RWPE1 (cell line): ENCODE results near the gene TARBP2.

Source experiments
- CTCF ChIA-PET: fragments of 350-600 bp; sonication (Branson Sonifier 250); formaldehyde crosslinking; extraction: SDS; loops from one replicate; lab custom pipeline; 2021; lab: Yijun Ruan, JAX
- POLR2A ChIA-PET: fragments of 400-600 bp; formaldehyde crosslinking; extraction: SDS; loops from one replicate; lab custom pipeline; 2020; ENCODE audit warnings: antibody characterized with exemption; ENCODE audit not compliant: low non-redundant PET; lab: Yijun Ruan, JAX
- DNase-seq: peaks from one replicate; pipeline ENCODE4 v3.0.0; 2012; ENCODE audit warnings: low spot score
- H3K27ac ChIP-seq: fragments of 450-650 bp; 2 replicates; pipeline ENCODE4 v1.5.1; 2017
- CTCF ChIP-seq: fragments of 450-650 bp; conservative IDR thresholded peaks from 2 replicates; pipeline ENCODE4 v1.5.1; 2017; ENCODE audit warnings: low read depth, mild to moderate bottlenecking

Gene TARBP2

GRCh38 chr12:53456654-53457366, 44.3 kb upstream of the TARBP2 start:
- ChIA-PET POLR2A (no interaction called here), CTCF (no interaction called here)
- no peak overlapping the region; the same call in 1 of the 2 replicates for H3K27ac ChIP-seq
- TF ChIP-seq CTCF, result no peak
- no peak for DNase-seq

- POLR2A ChIA-PET, result no interaction called here
- TF ChIP-seq CTCF, result no peak
- H3K27ac ChIP-seq, result no peak overlapping the region
- no peak for DNase-seq
- CTCF ChIA-PET, result no interaction called here
These were observed 42.0 kb upstream of the TARBP2 start for GRCh38 chr12:53459097-53459496.

- ChIA-PET CTCF (no interaction called here), POLR2A (no interaction called here)
- H3K27ac ChIP-seq, result no peak overlapping the region
- DNase-seq, result no peak
- TF ChIP-seq CTCF, result no peak
These were observed 40.0 kb upstream of the TARBP2 start for GRCh38 chr12:53461059-53461458.

- no peak overlapping the region for H3K27ac ChIP-seq
- no peak for TF ChIP-seq CTCF
- DNase-seq, result no peak
- ChIA-PET CTCF (no interaction called here), POLR2A (no interaction called here)
These were observed 39.5 kb upstream of the TARBP2 start for GRCh38 chr12:53461591-53461990.

GRCh38 chr12:53462935-53463334, 38.1 kb upstream of the TARBP2 start:
- no peak overlapping the region for H3K27ac ChIP-seq
- ChIA-PET CTCF (no interaction called here), POLR2A (no interaction called here)
- TF ChIP-seq CTCF, result no peak
- no peak for DNase-seq

- CTCF ChIA-PET, result interaction anchor here (0.6 to 1.0 kb wide), 2 partner anchors 11 to 56 kb away, joined by 3 to 4 read pairs; no protein-coding TSS in a partner anchor
- POLR2A ChIA-PET, result no interaction called here
- no peak overlapping the region for H3K27ac ChIP-seq
These were observed 37.1 kb upstream of the TARBP2 start for GRCh38 chr12:53463802-53464560.

More at GRCh38 chr12:53463802-53464560, 37.1 kb upstream of the TARBP2 start:
- no peak for TF ChIP-seq CTCF
- no peak for DNase-seq
